H1 (cell line): ENCODE data around the gene NAT8L. TPM values are rescaled to one million over a fixed set of nuclear protein-coding genes. Genes with fewer than 3 reads are reported as not detected.

Source experiments
- CTCF ChIA-PET: fragments of 300-600 bp; sonication (Branson Sonifier 250); formaldehyde crosslinking; loops from one replicate; lab custom pipeline; 2021; ENCODE audit not compliant: partially characterized antibody; lab: Charles Lee
- POLR2A ChIA-PET: fragments of 300-600 bp; sonication (Branson Sonifier 250); formaldehyde crosslinking; loops from one replicate; lab custom pipeline; 2021; ENCODE audit warnings: inconsistent platforms; ENCODE audit not compliant: partially characterized antibody; lab: Charles Lee
- DNase-seq, 2 experiments: peaks; one replicate each; pipeline versions ENCODE4 v3.0.0 to v3.0.0-alpha.2; 2010 to 2022; ENCODE audit warnings: low spot score in 2 of 2, low read depth in 1 of 2, mixed read lengths in 1 of 2
- FAIRE-seq: peaks from 2 replicates; lab custom pipeline; 2011; peaks lifted over from hg19 to GRCh38; lab: Jason Lieb, UNC
- H2AFZ ChIP-seq: 2 replicates; pipeline ENCODE4 v1.8.1; 2012; ENCODE audit warnings: low read length, inconsistent platforms
- H2AK5ac ChIP-seq: 2 replicates; pipeline ENCODE4 v1.6.1; 2013; ENCODE audit warnings: low read depth, low read length
- H2BK120ac ChIP-seq: replicated peaks from 2 replicates; pipeline ENCODE3; 2013; ENCODE audit warnings: low read depth, low read length, inconsistent platforms
- H2BK12ac ChIP-seq: 2 replicates; pipeline ENCODE4 v1.6.1; 2013; ENCODE audit warnings: low read depth, low read length
- H2BK15ac ChIP-seq: 2 replicates; pipeline ENCODE4 v1.6.1; 2013; ENCODE audit warnings: low read length
- H2BK20ac ChIP-seq: 2 replicates; pipeline ENCODE4 v1.6.1; 2013; ENCODE audit warnings: low read length
- H2BK5ac ChIP-seq: 2 replicates; pipeline ENCODE4 v1.6.1; 2013; ENCODE audit warnings: low read depth, low read length
- H3K14ac ChIP-seq: 2 replicates; pipeline ENCODE4 v1.6.1; 2013; ENCODE audit warnings: inconsistent platforms; ENCODE audit not compliant: insufficient read length
- H3K18ac ChIP-seq: 2 replicates; pipeline ENCODE4 v1.6.1; 2013; ENCODE audit warnings: low read length; ENCODE audit errors: extremely low read depth
- H3K23ac ChIP-seq: 2 replicates; pipeline ENCODE4 v1.6.1; 2013; ENCODE audit warnings: inconsistent platforms; ENCODE audit not compliant: insufficient read length
- H3K23me2 ChIP-seq: 2 replicates; pipeline ENCODE4 v1.6.1; 2013; ENCODE audit warnings: low read depth, low read length
- H3K27ac ChIP-seq: 2 replicates; pipeline ENCODE4 v1.6.1; 2011; ENCODE audit warnings: low read depth, low read length, inconsistent platforms
- H3K27me3 ChIP-seq, 4 experiments: replicated peaks in 1 of 4; 1 replicate in 1 of 4; 2 replicates in 3 of 4; pipeline versions ENCODE4 v1.6.1 to v1.8.1; 2011 to 2013; ENCODE audit warnings: low read length in 3 of 4, mild to moderate bottlenecking in 3 of 4, inconsistent platforms in 2 of 4, mixed read lengths in 2 of 4, moderate library complexity in 1 of 4; ENCODE audit not compliant: control insufficient read depth in 3 of 4, insufficient read depth in 3 of 4; ENCODE audit errors: extremely low read depth in 1 of 4
- H3K36me3 ChIP-seq, 4 experiments: 2 replicates each; pipeline versions ENCODE4 v1.6.1 to v1.8.1; 2011 to 2013; ENCODE audit warnings: mild to moderate bottlenecking in 4 of 4, low read length in 3 of 4, moderate library complexity in 2 of 4, control low read depth in 1 of 4, inconsistent platforms in 1 of 4; ENCODE audit not compliant: insufficient read depth in 4 of 4, control insufficient read depth in 2 of 4
- H3K4ac ChIP-seq: replicated peaks from 2 replicates; pipeline ENCODE3; 2013; ENCODE audit warnings: low read length, low read depth, mixed read lengths, inconsistent platforms; ENCODE audit not compliant: insufficient read length
- H3K4me1 ChIP-seq, 4 experiments: replicated peaks in 1 of 4; 1 replicate in 1 of 4; 2 replicates in 3 of 4; pipeline versions ENCODE4 v1.6.1 to v1.8.1; 2011 to 2013; ENCODE audit warnings: low read length in 3 of 4, inconsistent platforms in 2 of 4, mixed read lengths in 1 of 4; ENCODE audit not compliant: insufficient read depth in 4 of 4, control insufficient read depth in 3 of 4
- H3K4me2 ChIP-seq, 2 experiments: 2 replicates each; pipeline versions ENCODE4 v1.6.1 to v1.8.1; 2011 to 2013; ENCODE audit warnings: low read depth in 2 of 2, low read length in 2 of 2, control low read depth in 1 of 2, inconsistent platforms in 1 of 2, mild to moderate bottlenecking in 1 of 2; ENCODE audit not compliant: insufficient read depth in 1 of 2
- H3K4me3 ChIP-seq, 4 experiments: fragments of 200-600, 300-600 bp in 1 of 4; sonication (generic), shearing (Covaris generic), sonication (Bioruptor Twin) in 1 of 4; 2 replicates each; pipeline versions ENCODE4 v1.5.1 to v1.8.1; 2011 to 2016; ENCODE audit warnings: low read length in 4 of 4, low read depth in 3 of 4, control low read depth in 2 of 4, inconsistent platforms in 2 of 4, mild to moderate bottlenecking in 2 of 4, mixed read lengths in 1 of 4, moderate library complexity in 1 of 4; ENCODE audit not compliant: insufficient read depth in 2 of 4; ENCODE audit errors: extremely low read depth in 1 of 4
- H3K56ac ChIP-seq: replicated peaks from 2 replicates; pipeline ENCODE3; 2013; ENCODE audit warnings: low read depth, mild to moderate bottlenecking, mixed read lengths, low read length, inconsistent platforms; ENCODE audit not compliant: insufficient read length
- H3K79me1 ChIP-seq: 2 replicates; pipeline ENCODE4 v1.6.1; 2013; ENCODE audit warnings: low read depth, low read length, control low read depth
- H3K79me2 ChIP-seq, 2 experiments: 2 replicates each; pipeline versions ENCODE4 v1.6.1 to v1.8.1; 2012 to 2013; ENCODE audit warnings: low read length in 2 of 2, mild to moderate bottlenecking in 2 of 2, inconsistent platforms in 1 of 2; ENCODE audit not compliant: insufficient read depth in 2 of 2, control insufficient read depth in 1 of 2
- H3K9ac ChIP-seq, 4 experiments: replicated peaks in 1 of 4; 1 replicate in 1 of 4; 2 replicates in 3 of 4; pipeline versions ENCODE4 v1.6.1 to v1.8.1; 2011 to 2013; ENCODE audit warnings: low read depth in 3 of 4, low read length in 3 of 4, control low read depth in 2 of 4, mild to moderate bottlenecking in 2 of 4, moderate library complexity in 2 of 4, inconsistent platforms in 1 of 4; ENCODE audit errors: extremely low read depth in 1 of 4
- H3K9me3 ChIP-seq, 2 experiments: 2 replicates each; pipeline versions ENCODE4 v1.6.1 to v1.8.1; 2012 to 2013; ENCODE audit warnings: mild to moderate bottlenecking in 2 of 2, moderate library complexity in 2 of 2, control low read depth in 1 of 2, inconsistent platforms in 1 of 2, low read depth in 1 of 2, low read length in 1 of 2, mixed read lengths in 1 of 2; ENCODE audit not compliant: insufficient read depth in 2 of 2
- H4K20me1 ChIP-seq, 2 experiments: replicated peaks in 1 of 2; 2 replicates each; pipeline versions ENCODE3 to v1.8.1; 2011 to 2013; ENCODE audit warnings: inconsistent platforms in 2 of 2, low read length in 2 of 2, mild to moderate bottlenecking in 1 of 2; ENCODE audit not compliant: insufficient read depth in 2 of 2, control insufficient read depth in 1 of 2
- H4K5ac ChIP-seq: 2 replicates; pipeline ENCODE4 v1.6.1; 2013; ENCODE audit warnings: low read length, low read depth, mixed read lengths, inconsistent platforms; ENCODE audit not compliant: insufficient read length
- H4K8ac ChIP-seq: 2 replicates; pipeline ENCODE4 v1.8.0; 2013; ENCODE audit warnings: mild to moderate bottlenecking, moderate library complexity, low read length, inconsistent platforms; ENCODE audit not compliant: insufficient read depth; ENCODE audit errors: extremely low read depth
- H4K91ac ChIP-seq: replicated peaks from 2 replicates; pipeline ENCODE3; 2013; ENCODE audit warnings: low read length, mixed read lengths, inconsistent platforms; ENCODE audit not compliant: insufficient read length
- CHD1 ChIP-seq: IDR thresholded peaks from 2 replicates; pipeline ENCODE4 v1.6.1; 2012; ENCODE audit warnings: low read depth, low read length, improper control_type of control experiment
- CHD2 ChIP-seq: IDR thresholded peaks from 2 replicates; pipeline ENCODE4 v1.6.1; 2012; ENCODE audit warnings: low read length, improper control_type of control experiment
- JUN ChIP-seq: IDR thresholded peaks from 2 replicates; pipeline ENCODE4 v1.6.1; 2011; ENCODE audit warnings: low read depth, mild to moderate bottlenecking, improper control_type of control experiment, low read length
- KDM5A ChIP-seq: fragments of 200-600 bp; IDR thresholded peaks from 2 replicates; pipeline ENCODE4 v1.7.1; 2012; ENCODE audit warnings: mild to moderate bottlenecking, low read length, inconsistent platforms, mixed read lengths
- TAF1 ChIP-seq: IDR thresholded peaks from 2 replicates; pipeline ENCODE4 v1.6.1; 2011; ENCODE audit warnings: mild to moderate bottlenecking, low read depth, low read length
- WGBS, 2 experiments: shearing (Covaris generic) in 1 of 2; methylation state at CpG; one replicate each; pipeline versions ENCODE4 v1.1.6 to v1.1.7; 2013 to 2015; ENCODE audit warnings: low lambda C conversion rate in 2 of 2, mixed read lengths in 2 of 2, inconsistent platforms in 1 of 2, low coverage in 1 of 2, missing lambda C conversion rate in 1 of 2; ENCODE audit not compliant: insufficient replicate concordance in 2 of 2, insufficient coverage in 1 of 2, insufficient read length in 1 of 2; ENCODE audit errors: extremely low coverage in 1 of 2, missing lambda C conversion rate in 1 of 2; 5-methylcytosine and 5-hydroxymethylcytosine counted together
- polyA plus RNA-seq, 7 experiments: library from polyadenylated mRNA; depleted of rRNA in 3 of 7; stranded (reverse) in 5 of 7; unstranded in 2 of 7; fragments of >200 nt in 5 of 7; fragments of 200-250 nt in 2 of 7; gene quantifications; 1 replicate in 5 of 7; 2 replicates in 1 of 7; 4 replicates in 1 of 7; pipeline versions ENCODE4 v1.2.1 to v1.2.3, GENCODE V29; 2011 to 2013; ENCODE audit warnings: missing spikeins in 2 of 7, mixed read lengths in 2 of 7
- total RNA-seq: library from RNA; stranded (reverse); fragmentation: NEBNext Ultra II Directional; extraction: Animal tissue kit (Norgen Biotek cat#: 25700); gene quantifications from 2 replicates; pipeline ENCODE4 v1.2.1, GENCODE V29; 2021

The NAT8L gene
- total and polyA plus RNA-seq, 2 of the 8 experiments (the other 6 are each of a cell fraction or from before 2014, with no cell fraction given): 10.8 TPM

GRCh38 chr4:2069986-2070385 lies 10.9 kb downstream of the NAT8L start:
- no peak overlapping the region for H3K4ac ChIP-seq
- no peak overlapping the region for H2AK5ac ChIP-seq
- no peak overlapping the region; the same call in 1 of the 2 replicates for H3K18ac ChIP-seq
- H2BK5ac ChIP-seq: no peak overlapping the region
- DNase-seq (peak in 1 of 2 experiments; percentile 50), FAIRE-seq (no peak)
- peaks cover 0 to 14% of the 10 kb centered on the region in 2 experiments for H4K20me1 ChIP-seq
- CTCF ChIA-PET: no interaction called here
- H4K91ac ChIP-seq: no peak overlapping the region
- no peak overlapping the region for H3K14ac ChIP-seq
- H3K27me3 ChIP-seq: no peaks in the 10 kb centered on the region
- no peaks in the 10 kb centered on the region; the same call in 1 of the 2 replicates for H3K23me2 ChIP-seq
- WGBS, 2 experiments: 79% methylated on average over 11 of the region's 14 CpGs; no CpG with 5 or more reads in 1 of the 2 experiments
- H3K4me1 ChIP-seq: peaks cover 0 to 22% (median 11%) of the 10 kb centered on the region in 4 experiments; a peak in 6 of 7 replicates
- H2AFZ ChIP-seq: no peak overlapping the region
- H3K36me3 ChIP-seq: no peaks in the 10 kb centered on the region
- H3K27ac ChIP-seq: no peak overlapping the region
- H2BK120ac ChIP-seq: no peak overlapping the region
- H3K4me3 ChIP-seq: no peak overlapping the region
- H3K9ac ChIP-seq: no peak overlapping the region
- no peaks in the 10 kb centered on the region for H3K79me1 ChIP-seq
- no peak overlapping the region for H4K8ac ChIP-seq
- no peak overlapping the region for H3K4me2 ChIP-seq
- POLR2A ChIA-PET: interaction anchor here (1.4 kb wide), 1 partner anchor 10 kb away, joined by 4 read pairs; no protein-coding TSS in a partner anchor
- no peaks in the 10 kb centered on the region for H3K9me3 ChIP-seq
- 0 out of 4 replicates have a peak, but pooled peaks cover 0 to 3% of the 10 kb centered on the region in 2 experiments for H3K79me2 ChIP-seq
- TF ChIP-seq TAF1 (no peak), CHD2 (no peak), JUN (no peak), KDM5A (no peak), CHD1 (no peak)
- no peak overlapping the region for H2BK15ac ChIP-seq
- H2BK12ac ChIP-seq: no peak overlapping the region
- H3K56ac ChIP-seq: no peak overlapping the region
- no peak overlapping the region for H4K5ac ChIP-seq
- H2BK20ac ChIP-seq: no peak overlapping the region
- no peak overlapping the region for H3K23ac ChIP-seq
